Activated naive CD8-positive, alpha-beta T cell (primary cell): ENCODE results near the gene RHBDD1.

Experiments used
- H3K27ac Mint-ChIP-seq: one replicate; pipeline ENCODE4 v1.8.0; 2021; ENCODE audit warnings: mixed read lengths
- H3K27me3 Mint-ChIP-seq: one replicate; pipeline ENCODE4 v1.8.0; 2021; ENCODE audit warnings: mixed read lengths
- H3K36me3 Mint-ChIP-seq: one replicate; pipeline ENCODE4 v1.8.0; 2021; ENCODE audit warnings: mixed read lengths
- H3K4me1 Mint-ChIP-seq: one replicate; pipeline ENCODE4 v1.8.0; 2021; ENCODE audit warnings: low read depth, mixed read lengths
- H3K4me3 Mint-ChIP-seq: one replicate; pipeline ENCODE4 v1.8.0; 2021; ENCODE audit warnings: mild to moderate bottlenecking, mixed read lengths
- H3K9me3 Mint-ChIP-seq: one replicate; pipeline ENCODE4 v1.8.0; 2021; ENCODE audit warnings: low read depth, mixed read lengths

Gene RHBDD1

GRCh38 chr2:227010433-227010832, 174.6 kb downstream of the RHBDD1 start:
- Mint-ChIP-seq H3K9me3 (no peaks in the 10 kb centered on the region), H3K27me3 (no peaks in the 10 kb centered on the region), H3K27ac (no peak overlapping the region), H3K4me3 (no peak overlapping the region), H3K4me1 (no peaks in the 10 kb centered on the region), H3K36me3 (no peaks in the 10 kb centered on the region)

GRCh38 chr2:227013330-227013729, 177.5 kb downstream of the RHBDD1 start:
- H3K36me3 Mint-ChIP-seq: no peaks in the 10 kb centered on the region
- H3K27ac Mint-ChIP-seq: no peak overlapping the region
- H3K27me3 Mint-ChIP-seq: peaks cover 4% of the 10 kb centered on the region
- H3K9me3 Mint-ChIP-seq: no peaks in the 10 kb centered on the region
- H3K4me3 Mint-ChIP-seq: no peak overlapping the region
- no peaks in the 10 kb centered on the region for H3K4me1 Mint-ChIP-seq

GRCh38 chr2:227013881-227014280, 178.0 kb downstream of the RHBDD1 start:
- H3K4me3 Mint-ChIP-seq: no peak overlapping the region
- no peaks in the 10 kb centered on the region for H3K36me3 Mint-ChIP-seq
- peaks cover 4% of the 10 kb centered on the region for H3K27me3 Mint-ChIP-seq
- H3K27ac Mint-ChIP-seq: no peak overlapping the region
- no peaks in the 10 kb centered on the region for H3K9me3 Mint-ChIP-seq
- no peaks in the 10 kb centered on the region for H3K4me1 Mint-ChIP-seq

- no peak overlapping the region for H3K27ac Mint-ChIP-seq
- no peak overlapping the region for H3K4me3 Mint-ChIP-seq
- peaks cover 7% of the 10 kb centered on the region for H3K27me3 Mint-ChIP-seq
- H3K4me1 Mint-ChIP-seq: no peaks in the 10 kb centered on the region
- no peaks in the 10 kb centered on the region for H3K9me3 Mint-ChIP-seq
- no peaks in the 10 kb centered on the region for H3K36me3 Mint-ChIP-seq
Observed at GRCh38 chr2:227016894-227017293, 181.0 kb downstream of the RHBDD1 start.

- no peaks in the 10 kb centered on the region for H3K9me3 Mint-ChIP-seq
- no peaks in the 10 kb centered on the region for H3K36me3 Mint-ChIP-seq
- H3K4me3 Mint-ChIP-seq: no peak overlapping the region
- no peak overlapping the region for H3K27ac Mint-ChIP-seq
- peaks cover 7% of the 10 kb centered on the region for H3K27me3 Mint-ChIP-seq
- H3K4me1 Mint-ChIP-seq: no peaks in the 10 kb centered on the region
Observed at GRCh38 chr2:227020416-227020815, 184.6 kb downstream of the RHBDD1 start.

GRCh38 chr2:227022608-227023007, 186.8 kb downstream of the RHBDD1 start:
- Mint-ChIP-seq H3K27ac (no peak overlapping the region), H3K4me1 (no peaks in the 10 kb centered on the region), H3K9me3 (no peaks in the 10 kb centered on the region), H3K27me3 (peaks cover 3% of the 10 kb centered on the region), H3K36me3 (no peaks in the 10 kb centered on the region), H3K4me3 (no peak overlapping the region)

GRCh38 chr2:227025510-227025909, 189.7 kb downstream of the RHBDD1 start:
- Mint-ChIP-seq H3K36me3 (no peaks in the 10 kb centered on the region), H3K27me3 (peaks cover 3% of the 10 kb centered on the region), H3K4me1 (no peaks in the 10 kb centered on the region), H3K4me3 (no peak overlapping the region), H3K27ac (no peak overlapping the region), H3K9me3 (no peaks in the 10 kb centered on the region)

GRCh38 chr2:227029426-227030105, 193.7 kb downstream of the RHBDD1 start:
- H3K27ac Mint-ChIP-seq: no peak overlapping the region
- H3K36me3 Mint-ChIP-seq: no peaks in the 10 kb centered on the region
- no peaks in the 10 kb centered on the region for H3K4me1 Mint-ChIP-seq
- H3K27me3 Mint-ChIP-seq: peaks cover 2% of the 10 kb centered on the region
- no peaks in the 10 kb centered on the region for H3K9me3 Mint-ChIP-seq
- no peak overlapping the region for H3K4me3 Mint-ChIP-seq

GRCh38 chr2:227030789-227031188, 194.9 kb downstream of the RHBDD1 start:
- Mint-ChIP-seq H3K36me3 (no peaks in the 10 kb centered on the region), H3K27ac (no peak overlapping the region), H3K4me1 (no peaks in the 10 kb centered on the region), H3K9me3 (no peaks in the 10 kb centered on the region), H3K27me3 (peaks cover 6% of the 10 kb centered on the region), H3K4me3 (no peak overlapping the region)

- H3K9me3 Mint-ChIP-seq: no peaks in the 10 kb centered on the region
- H3K4me3 Mint-ChIP-seq: no peak overlapping the region
- no peaks in the 10 kb centered on the region for H3K36me3 Mint-ChIP-seq
- peaks cover 6% of the 10 kb centered on the region for H3K27me3 Mint-ChIP-seq
- H3K4me1 Mint-ChIP-seq: no peaks in the 10 kb centered on the region
- no peak overlapping the region for H3K27ac Mint-ChIP-seq
Observed at GRCh38 chr2:227031379-227031778, 195.5 kb downstream of the RHBDD1 start.

GRCh38 chr2:227033471-227034148, 197.8 kb downstream of the RHBDD1 start:
- H3K4me3 Mint-ChIP-seq: no peak overlapping the region
- H3K27me3 Mint-ChIP-seq: peaks cover 4% of the 10 kb centered on the region
- no peak overlapping the region for H3K27ac Mint-ChIP-seq
- H3K36me3 Mint-ChIP-seq: no peaks in the 10 kb centered on the region
- H3K4me1 Mint-ChIP-seq: no peaks in the 10 kb centered on the region
- H3K9me3 Mint-ChIP-seq: no peaks in the 10 kb centered on the region

- Mint-ChIP-seq H3K27me3 (peaks cover 10% of the 10 kb centered on the region), H3K9me3 (no peaks in the 10 kb centered on the region), H3K36me3 (no peaks in the 10 kb centered on the region), H3K4me3 (no peak overlapping the region), H3K27ac (no peak overlapping the region), H3K4me1 (no peaks in the 10 kb centered on the region)
Observed at GRCh38 chr2:227035711-227036367, 200.0 kb downstream of the RHBDD1 start.

GRCh38 chr2:227036527-227036926, 200.7 kb downstream of the RHBDD1 start:
- H3K4me1 Mint-ChIP-seq: no peaks in the 10 kb centered on the region
- H3K36me3 Mint-ChIP-seq: no peaks in the 10 kb centered on the region
- no peak overlapping the region for H3K4me3 Mint-ChIP-seq
- peaks cover 12% of the 10 kb centered on the region for H3K27me3 Mint-ChIP-seq
- H3K27ac Mint-ChIP-seq: no peak overlapping the region
- no peaks in the 10 kb centered on the region for H3K9me3 Mint-ChIP-seq

- no peaks in the 10 kb centered on the region for H3K4me1 Mint-ChIP-seq
- no peaks in the 10 kb centered on the region for H3K36me3 Mint-ChIP-seq
- H3K27ac Mint-ChIP-seq: no peak overlapping the region
- H3K9me3 Mint-ChIP-seq: no peaks in the 10 kb centered on the region
- no peak overlapping the region for H3K4me3 Mint-ChIP-seq
- peaks cover 12% of the 10 kb centered on the region for H3K27me3 Mint-ChIP-seq
Observed at GRCh38 chr2:227038550-227039189, 202.8 kb downstream of the RHBDD1 start.

GRCh38 chr2:227043981-227044380, 208.1 kb downstream of the RHBDD1 start:
- peaks cover 7% of the 10 kb centered on the region for H3K27me3 Mint-ChIP-seq
- no peak overlapping the region for H3K4me3 Mint-ChIP-seq
- no peaks in the 10 kb centered on the region for H3K36me3 Mint-ChIP-seq
- H3K9me3 Mint-ChIP-seq: no peaks in the 10 kb centered on the region
- H3K27ac Mint-ChIP-seq: no peak overlapping the region
- H3K4me1 Mint-ChIP-seq: no peaks in the 10 kb centered on the region
